HEK293T (cell line): ENCODE results near the gene POFUT1.

Experiments
- ARNT ChIP-seq: fragments of 450-650 bp; IDR thresholded peaks from 2 replicates; pipeline ENCODE4 v1.6.1; 2017; ENCODE audit warnings: mild to moderate bottlenecking
- ELF4 ChIP-seq: fragments of 450-650 bp; IDR thresholded peaks from 2 replicates; pipeline ENCODE4 v1.6.1; 2017; ENCODE audit warnings: antibody characterized with exemption
- FOXA1 ChIP-seq: fragments of 450-650 bp; IDR thresholded peaks from 2 replicates; pipeline ENCODE4 v1.6.1; 2016; ENCODE audit warnings: mild to moderate bottlenecking
- L3MBTL2 ChIP-seq: fragments of 450-650 bp; conservative IDR thresholded peaks from 2 replicates; pipeline ENCODE4 v1.6.1; 2016; ENCODE audit warnings: mild to moderate bottlenecking
- LEF1 ChIP-seq: fragments of 450-650 bp; IDR thresholded peaks from 2 replicates; pipeline ENCODE4 v1.6.1; 2017; ENCODE audit warnings: mild to moderate bottlenecking, borderline replicate concordance
- PKNOX1 ChIP-seq: fragments of 450-650 bp; IDR thresholded peaks from 2 replicates; pipeline ENCODE4 v1.6.1; 2016
- ZNF384 ChIP-seq: fragments of 450-650 bp; IDR thresholded peaks from 2 replicates; pipeline ENCODE4 v1.6.1; 2016

DNA sequence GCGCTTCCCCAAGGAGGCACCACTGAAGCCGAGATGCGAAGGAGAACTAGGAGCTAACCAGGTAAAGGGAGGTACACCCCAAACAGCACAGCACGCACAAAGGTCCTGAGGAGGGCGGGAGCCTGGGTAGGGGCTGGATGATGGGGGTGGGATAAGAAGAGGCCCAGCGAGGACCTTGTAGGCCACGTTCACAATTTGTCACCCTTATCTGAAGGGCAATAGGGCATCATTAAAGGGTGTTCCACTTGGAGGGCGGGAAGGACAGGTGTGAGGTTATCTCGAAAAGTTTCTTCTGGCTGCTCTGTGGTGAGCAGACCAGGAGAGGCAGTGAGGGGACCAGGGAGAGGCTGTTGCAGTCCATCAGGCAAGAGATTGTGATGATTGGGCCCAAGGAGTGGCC, 25.6 kb downstream of the POFUT1 start:
- TF ChIP-seq ELF4 (no peak), ARNT (no peak), PKNOX1 (no peak), L3MBTL2 (no peak), ZNF384 (no peak), FOXA1 (no peak), LEF1 (no peak)
